Endothelial cell of umbilical vein (primary cell): Measurements from ENCODE around the gene LPIN2. TPM values are rescaled to one million over a fixed set of nuclear protein-coding genes. Genes with fewer than 3 reads are reported as not detected.

Experiments used
- BruUV-seq: library from RNA; stranded (reverse); fragments of 400-500 nt; replicated peaks from 2 replicates; lab custom pipeline; 2021; lab: Mats Ljungman, UMichigan
- CTCF ChIA-PET: fragments of 300-600, 350-600 bp; sonication (Branson Sonifier 250); formaldehyde crosslinking; loops from one replicate; lab custom pipeline; 2021; ENCODE audit warnings: antibody characterized with exemption, inconsistent platforms; lab: Charles Lee
- POLR2A ChIA-PET: fragments of 300-600, 350-600 bp; sonication (Branson Sonifier 250); formaldehyde crosslinking; loops from one replicate; lab custom pipeline; 2021; ENCODE audit warnings: antibody characterized with exemption, inconsistent platforms; lab: Charles Lee
- DNase-seq: peaks from one replicate; pipeline ENCODE4 v3.0.0-alpha.2; 2011; ENCODE audit warnings: low read depth, low spot score
- FAIRE-seq: peaks from 2 replicates; lab custom pipeline; 2011; peaks lifted over from hg19 to GRCh38; lab: Jason Lieb, UNC
- H2AFZ ChIP-seq: 2 replicates; pipeline ENCODE4 v1.6.0; 2012; ENCODE audit warnings: low read depth, low read length, control low read depth, inconsistent platforms
- H3K27ac ChIP-seq: 2 replicates; pipeline ENCODE4 v1.5.1; 2011; ENCODE audit warnings: low read depth, mild to moderate bottlenecking, control low read depth, low read length, moderate library complexity; ENCODE audit not compliant: insufficient read depth
- H3K27me3 ChIP-seq, 2 experiments: 2 replicates each; pipeline versions ENCODE4 v1.6.0 to v1.6.1; 2011; ENCODE audit warnings: low read length in 2 of 2, mixed read lengths in 1 of 2; ENCODE audit not compliant: control insufficient read depth in 2 of 2, insufficient read depth in 2 of 2
- H3K36me3 ChIP-seq, 2 experiments: 2 replicates in 1 of 2; 3 replicates in 1 of 2; pipeline ENCODE4 v1.5.1; 2011; ENCODE audit warnings: low read length in 2 of 2, mild to moderate bottlenecking in 1 of 2, moderate library complexity in 1 of 2; ENCODE audit not compliant: control insufficient read depth in 2 of 2, insufficient read depth in 2 of 2; ENCODE audit errors: extremely low read depth in 1 of 2
- H3K4me1 ChIP-seq: 3 replicates; pipeline ENCODE4 v1.5.1; 2011; ENCODE audit warnings: mild to moderate bottlenecking, low read length; ENCODE audit not compliant: control insufficient read depth, insufficient read depth; ENCODE audit errors: extremely low read depth
- H3K4me2 ChIP-seq: 2 replicates; pipeline ENCODE4 v1.6.1; 2011; ENCODE audit warnings: low read length, control low read depth, mixed read lengths; ENCODE audit not compliant: insufficient read depth
- H3K4me3 ChIP-seq, 3 experiments: fragments of 200-600 bp in 1 of 3; sonication (generic), shearing (Covaris generic) in 1 of 3; replicated peaks in 1 of 3; 2 replicates each; pipeline ENCODE4 v1.5.1; 2011 to 2016; ENCODE audit warnings: control low read depth in 3 of 3, low read length in 3 of 3, mild to moderate bottlenecking in 2 of 3, inconsistent platforms in 1 of 3, low read depth in 1 of 3, moderate library complexity in 1 of 3; ENCODE audit not compliant: insufficient read depth in 1 of 3
- H3K79me2 ChIP-seq: 2 replicates; pipeline ENCODE4 v1.6.0; 2012; ENCODE audit warnings: low read length, inconsistent platforms; ENCODE audit not compliant: control insufficient read depth, insufficient read depth
- H3K9ac ChIP-seq: replicated peaks from 2 replicates; pipeline ENCODE3; 2011; ENCODE audit warnings: low read length, control low read depth; ENCODE audit not compliant: insufficient read depth; ENCODE audit errors: extremely low read depth
- H3K9me1 ChIP-seq: replicated peaks from 3 replicates; pipeline ENCODE4 v1.6.0; 2011; ENCODE audit warnings: mild to moderate bottlenecking, low read length; ENCODE audit not compliant: control insufficient read depth, insufficient read depth; ENCODE audit errors: extremely low read depth
- H3K9me3 ChIP-seq: replicated peaks from 2 replicates; pipeline ENCODE4 v1.5.1; 2012; ENCODE audit warnings: low read length, inconsistent platforms; ENCODE audit not compliant: control insufficient read depth, insufficient read depth
- H4K20me1 ChIP-seq: replicated peaks from 2 replicates; pipeline ENCODE3; 2011; ENCODE audit warnings: mild to moderate bottlenecking, low read length; ENCODE audit not compliant: control insufficient read depth, insufficient read depth; ENCODE audit errors: extremely low read depth
- CTCF ChIP-seq, 2 donors: IDR thresholded peaks; 1 replicate in 1 of 2; 2 replicates in 1 of 2; pipeline ENCODE4 v1.5.1; 2011; ENCODE audit warnings: low read length in 2 of 2, mild to moderate bottlenecking in 2 of 2, moderate library complexity in 2 of 2, control low read depth in 1 of 2, inconsistent platforms in 1 of 2, low read depth in 1 of 2; ENCODE audit not compliant: insufficient read depth in 1 of 2; ENCODE audit errors: extremely low read depth in 1 of 2
- EZH2 ChIP-seq: IDR thresholded peaks from 2 replicates; pipeline ENCODE4 v1.6.1; 2012; ENCODE audit warnings: borderline replicate concordance, low read depth, mild to moderate bottlenecking, moderate library complexity, low read length, inconsistent platforms; ENCODE audit not compliant: severe bottlenecking
- FOS ChIP-seq: IDR thresholded peaks from 2 replicates; pipeline ENCODE4 v1.6.1; 2011; ENCODE audit warnings: mild to moderate bottlenecking, low read length, moderate library complexity, borderline replicate concordance; ENCODE audit not compliant: insufficient read depth
- GATA2 ChIP-seq: IDR thresholded peaks from 2 replicates; pipeline ENCODE4 v1.7.0; 2011; ENCODE audit warnings: low read depth, mild to moderate bottlenecking, moderate library complexity, mixed read lengths, low read length; ENCODE audit not compliant: insufficient read length, insufficient read depth
- JUN ChIP-seq: IDR thresholded peaks from 2 replicates; pipeline ENCODE4 v1.6.1; 2011; ENCODE audit warnings: borderline replicate concordance, low read depth; ENCODE audit not compliant: insufficient read length, insufficient read depth
- MAX ChIP-seq: IDR thresholded peaks from 2 replicates; pipeline ENCODE4 v1.6.1; 2011; ENCODE audit not compliant: insufficient read depth, insufficient read length
- POLR2AphosphoS5 ChIP-seq: IDR thresholded peaks from 2 replicates; pipeline ENCODE4 v1.6.1; 2012; ENCODE audit warnings: low read depth, mild to moderate bottlenecking, control low read depth, low read length, moderate library complexity; ENCODE audit not compliant: insufficient read depth
- dilution Hi-C: fragments of 300-500 bp; cut with MboI; formaldehyde crosslinking; loops from one replicate; pipeline ENCODE4 v1.15.0; 2019; ENCODE audit warnings: low sequenced_read_pairs; ENCODE audit not compliant: extremely low pct_ligation_motif_present
- intact Hi-C: fragments of 100-400 bp; cut with micrococcal nuclease; formaldehyde crosslinking; loops from one replicate; pipeline ENCODE4 v1.10.0; 2022
- polyA plus RNA-seq, 4 experiments: library from polyadenylated mRNA; depleted of rRNA in 3 of 4; stranded (reverse) in 3 of 4; unstranded in 1 of 4; fragments of >200 nt; gene quantifications; 2 replicates each; pipeline versions ENCODE4 v1.2.1 to v1.2.3, GENCODE V29; 2011 to 2012; ENCODE audit warnings: missing spikeins in 1 of 4
- total RNA-seq: library from RNA; stranded (reverse); gene quantifications from 2 replicates; pipeline ENCODE4 v1.2.3, GENCODE V29; 2021

The LPIN2 gene
- total and polyA plus RNA-seq, 2 donors (not counting 3 experiments of a cell fraction or from before 2014, with no cell fraction given): 14.7 to 24.4 TPM

GRCh38 chr18:2976218-2977132 lies 36.5 kb downstream of the LPIN2 start:
- Histone ChIP-seq H3K27me3 (no peaks in the 10 kb centered on the region), H3K79me2 (peaks cover 87% of the 10 kb centered on the region), H3K9me1 (no peaks in the 10 kb centered on the region), H2AFZ (no peak overlapping the region), H3K9me3 (no peaks in the 10 kb centered on the region), H3K4me1 (peaks cover 33% of the 10 kb centered on the region), H3K4me2 (no peak overlapping the region), H3K9ac (no peak overlapping the region), H4K20me1 (no peaks in the 10 kb centered on the region), H3K36me3 (no peaks in the 10 kb centered on the region), H3K4me3 (no peak overlapping the region), H3K27ac (no peak overlapping the region)
- ChIA-PET CTCF (interaction anchor here (1.0 to 2.2 kb wide), 3 partner anchors 9 to 153 kb away, joined by 3 to 10 read pairs (median 3); no protein-coding TSS in a partner anchor), POLR2A (no interaction called here)
- FAIRE-seq: no peak
- no peak for DNase-seq
- dilution Hi-C loops (no loop called here), intact Hi-C loops (no loop called here)
- TF ChIP-seq EZH2 (no peak), POLR2AphosphoS5 (no peak), JUN (no peak), GATA2 (no peak), FOS (no peak)
- no TSS peak for BruUV-seq

GRCh38 chr18:2974731-2975130 lies 38.2 kb downstream of the LPIN2 start:
- Histone ChIP-seq H3K27me3 (no peaks in the 10 kb centered on the region), H3K9me1 (no peaks in the 10 kb centered on the region), H4K20me1 (no peaks in the 10 kb centered on the region), H3K4me2 (no peak overlapping the region), H3K9ac (no peak overlapping the region), H3K79me2 (peaks cover 94% of the 10 kb centered on the region), H3K36me3 (no peaks in the 10 kb centered on the region), H3K4me1 (peaks cover 22% of the 10 kb centered on the region), H3K27ac (no peak overlapping the region), H3K4me3 (no peak overlapping the region), H3K9me3 (no peaks in the 10 kb centered on the region), H2AFZ (no peak overlapping the region)
- TF ChIP-seq MAX (no peak), CTCF (IDR thresholded peaks at IDR 0.05; ENCODE audit: extremely low read depth in 1 of 2, insufficient read depth in 1 of 2, low read depth in 1 of 2, low read length in 2 of 2) (no peak)
- no TSS peak for BruUV-seq
- intact Hi-C loops (no loop called here), dilution Hi-C loops (no loop called here)
- no peak for DNase-seq
- CTCF ChIA-PET: interaction anchor here (1.3 to 1.6 kb wide), 2 partner anchors 11 to 27 kb away, joined by 4 to 5 read pairs; no protein-coding TSS in a partner anchor
- no peak for FAIRE-seq
- POLR2A ChIA-PET: no interaction called here
